Osteocyte (in vitro differentiated cells): Measurements from ENCODE around the gene STX3. TPM values are rescaled to one million over a fixed set of nuclear protein-coding genes. Genes with fewer than 3 reads are reported as not detected.

Experiments used
- DNase-seq: peaks from one replicate; pipeline ENCODE4 v3.0.0; 2021; ENCODE audit warnings: mixed read lengths; ENCODE audit not compliant: unreplicated experiment; ENCODE audit errors: extremely low spot score
- H3K27ac Mint-ChIP-seq: one replicate; pipeline ENCODE4 v1.8.0; 2021; ENCODE audit warnings: mild to moderate bottlenecking, mixed read lengths; ENCODE audit not compliant: unreplicated experiment
- H3K27me3 Mint-ChIP-seq: one replicate; pipeline ENCODE4 v1.8.0; 2021; ENCODE audit warnings: mixed read lengths; ENCODE audit not compliant: unreplicated experiment
- H3K36me3 Mint-ChIP-seq: one replicate; pipeline ENCODE4 v1.8.0; 2021; ENCODE audit warnings: mixed read lengths; ENCODE audit not compliant: unreplicated experiment
- H3K4me1 Mint-ChIP-seq: one replicate; pipeline ENCODE4 v1.8.0; 2021; ENCODE audit warnings: mixed read lengths; ENCODE audit not compliant: unreplicated experiment
- H3K4me3 Mint-ChIP-seq: one replicate; pipeline ENCODE4 v1.8.0; 2021; ENCODE audit warnings: mild to moderate bottlenecking, moderate library complexity, mixed read lengths; ENCODE audit not compliant: unreplicated experiment
- H3K9me3 Mint-ChIP-seq: one replicate; pipeline ENCODE4 v1.8.0; 2021; ENCODE audit warnings: mixed read lengths; ENCODE audit not compliant: unreplicated experiment
- total RNA-seq: library from RNA; stranded (reverse); gene quantifications from 2 replicates; pipeline ENCODE4 v1.2.1, GENCODE V29; 2021
- TF ChIP-seq, protein P1 (sequence below): fragments of 200-600 bp; sonication (generic); IDR thresholded peaks from 2 replicates; pipeline ENCODE4 v1.5.0; 2021; ENCODE audit warnings: antibody characterized with exemption, mild to moderate bottlenecking, moderate library complexity

STX3 gene
- total RNA-seq, 1 donor from 2014 or later, result 17.8 TPM

DNA sequence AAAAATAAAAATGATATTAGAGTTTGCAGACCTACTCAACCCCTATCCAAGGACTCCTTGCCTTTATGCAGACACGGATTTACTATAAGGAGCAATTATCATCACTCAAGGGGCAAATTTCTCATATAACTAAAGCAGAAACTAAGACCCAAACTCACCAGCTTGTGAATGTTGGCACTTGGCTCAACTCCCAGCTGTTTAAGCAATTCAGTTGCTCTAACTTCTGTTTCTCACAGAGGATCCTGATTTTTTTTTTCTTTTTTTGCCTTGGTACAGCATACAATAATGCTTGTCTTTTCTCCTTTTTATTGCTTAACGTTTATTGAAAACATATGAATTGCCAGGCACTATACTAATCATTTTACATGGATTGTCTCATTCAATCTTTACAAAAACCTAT lies 99.7 kb downstream of the STX3 start:
- Mint-ChIP-seq H3K4me1 (no peaks in the 10 kb centered on the region), H3K27me3 (peaks cover 2% of the 10 kb centered on the region), H3K4me3 (no peak overlapping the region), H3K36me3 (no peaks in the 10 kb centered on the region), H3K27ac (no peak overlapping the region), H3K9me3 (no peaks in the 10 kb centered on the region)
- TF ChIP-seq, protein P1, sequence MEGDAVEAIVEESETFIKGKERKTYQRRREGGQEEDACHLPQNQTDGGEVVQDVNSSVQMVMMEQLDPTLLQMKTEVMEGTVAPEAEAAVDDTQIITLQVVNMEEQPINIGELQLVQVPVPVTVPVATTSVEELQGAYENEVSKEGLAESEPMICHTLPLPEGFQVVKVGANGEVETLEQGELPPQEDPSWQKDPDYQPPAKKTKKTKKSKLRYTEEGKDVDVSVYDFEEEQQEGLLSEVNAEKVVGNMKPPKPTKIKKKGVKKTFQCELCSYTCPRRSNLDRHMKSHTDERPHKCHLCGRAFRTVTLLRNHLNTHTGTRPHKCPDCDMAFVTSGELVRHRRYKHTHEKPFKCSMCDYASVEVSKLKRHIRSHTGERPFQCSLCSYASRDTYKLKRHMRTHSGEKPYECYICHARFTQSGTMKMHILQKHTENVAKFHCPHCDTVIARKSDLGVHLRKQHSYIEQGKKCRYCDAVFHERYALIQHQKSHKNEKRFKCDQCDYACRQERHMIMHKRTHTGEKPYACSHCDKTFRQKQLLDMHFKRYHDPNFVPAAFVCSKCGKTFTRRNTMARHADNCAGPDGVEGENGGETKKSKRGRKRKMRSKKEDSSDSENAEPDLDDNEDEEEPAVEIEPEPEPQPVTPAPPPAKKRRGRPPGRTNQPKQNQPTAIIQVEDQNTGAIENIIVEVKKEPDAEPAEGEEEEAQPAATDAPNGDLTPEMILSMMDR, result no peak
- DNase-seq, result no peak

Other genes starting within 250 kb of the STX3 start
- gene OR4D9, start 243.8 kb upstream of the STX3 start, total RNA-seq, result not detected in 2 replicates
- gene OSBP, start 139.6 kb upstream of the STX3 start, total RNA-seq, result 45.7 and 46.0 TPM in 2 replicates
- gene PATL1, start 86.3 kb upstream of the STX3 start, total RNA-seq, result 39.3 and 40.0 TPM in 2 replicates
- not detected in 2 replicates for gene OR10V1, start 41.5 kb upstream of the STX3 start, total RNA-seq
- 36.5 and 42.0 TPM in 2 replicates for gene MRPL16, start 55.4 kb downstream of the STX3 start, total RNA-seq
- gene CBLIF, start 90.1 kb downstream of the STX3 start, total RNA-seq, result not detected in 2 replicates
- not detected in 2 replicates for gene TCN1, start 111.1 kb downstream of the STX3 start, total RNA-seq
- not detected in 2 replicates for gene OOSP3, start 123.4 kb downstream of the STX3 start, total RNA-seq
- gene OOSP1, start 183.1 kb downstream of the STX3 start, total RNA-seq, result not detected in 2 replicates
- not detected in 2 replicates for gene OOSP4A, start 208.7 kb downstream of the STX3 start, total RNA-seq